AG09319 (cell line): ENCODE results near the gene SST.
"Not testable (repeated sequence)": the region's sequence is repeated elsewhere in the genome, so short reads cannot be mapped to it uniquely, and the experiment has no call there.

Experiments
- DNase-seq: peaks from one replicate; pipeline ENCODE4 v3.0.0-alpha.2; 2010; ENCODE audit warnings: low read depth; ENCODE audit errors: extremely low read depth
- CTCF ChIP-seq: IDR thresholded peaks from 2 replicates; pipeline ENCODE4 v1.5.1; 2011; ENCODE audit warnings: low read depth, mild to moderate bottlenecking, inconsistent platforms, low read length, moderate library complexity

SST gene

GRCh38 chr3:187665764-187666402, 4.3 kb downstream of the SST start:
- TF ChIP-seq CTCF: no peak
- no peak for DNase-seq

- TF ChIP-seq CTCF: no peak
- DNase-seq: no peak
These were observed 5.2 kb downstream of the SST start for GRCh38 chr3:187665010-187665409.

- no peak for TF ChIP-seq CTCF
- no peak for DNase-seq
These were observed 7.3 kb downstream of the SST start for GRCh38 chr3:187662848-187663409.

GRCh38 chr3:187661267-187661666, 8.9 kb downstream of the SST start:
- no peak for TF ChIP-seq CTCF
- no peak for DNase-seq

GRCh38 chr3:187651282-187651681, 18.9 kb downstream of the SST start:
- no peak for DNase-seq
- no peak for TF ChIP-seq CTCF

GRCh38 chr3:187648177-187648576, 22.0 kb downstream of the SST start:
- DNase-seq: no peak
- TF ChIP-seq CTCF: no peak

- no peak for TF ChIP-seq CTCF
- DNase-seq: no peak
These were observed 23.1 kb downstream of the SST start for GRCh38 chr3:187646906-187647660.

- not testable (repeated sequence) for DNase-seq
These were observed 24.8 kb downstream of the SST start for GRCh38 chr3:187645379-187645778.
